Mesothelial cell of epicardium (in vitro differentiated cells): ENCODE measurements around the gene GRPEL2. TPM values are rescaled to one million over a fixed set of nuclear protein-coding genes. Genes with fewer than 3 reads are reported as not detected.

ENCODE experiments used
- DNase-seq, 2 experiments: peaks; one replicate each; pipeline ENCODE4 v3.0.0; 2021; ENCODE audit warnings: low spot score in 2 of 2; ENCODE audit not compliant: unreplicated experiment in 2 of 2
- H3K27ac Mint-ChIP-seq: 2 replicates; pipeline ENCODE4 v1.8.0; 2021; ENCODE audit warnings: mixed read lengths
- H3K27me3 Mint-ChIP-seq: 2 replicates; pipeline ENCODE4 v1.8.0; 2021; ENCODE audit warnings: low read depth, mixed read lengths
- H3K36me3 Mint-ChIP-seq: 2 replicates; pipeline ENCODE4 v1.8.0; 2021; ENCODE audit warnings: mixed read lengths
- H3K4me1 Mint-ChIP-seq: 2 replicates; pipeline ENCODE4 v1.8.0; 2021; ENCODE audit warnings: mixed read lengths
- H3K4me3 Mint-ChIP-seq: 2 replicates; pipeline ENCODE4 v1.8.0; 2021; ENCODE audit warnings: mild to moderate bottlenecking, moderate library complexity, mixed read lengths
- H3K9me3 Mint-ChIP-seq: 2 replicates; pipeline ENCODE4 v1.8.0; 2021; ENCODE audit warnings: mixed read lengths
- CTCF ChIP-seq: fragments of 200-600 bp; sonication (generic); IDR thresholded peaks from one replicate; pipeline ENCODE4 v1.5.0; 2021; ENCODE audit warnings: antibody characterized with exemption; ENCODE audit not compliant: unreplicated experiment
- total RNA-seq: library from RNA; stranded (reverse); gene quantifications from 3 replicates; pipeline ENCODE4 v1.2.1, GENCODE V29; 2021

The GRPEL2 gene
- total RNA-seq, 1 donor from 2014 or later: 15.4 TPM

- DNase-seq: no peak
- Mint-ChIP-seq H3K4me1 (peaks cover 42% of the 10 kb centered on the region), H3K27me3 (no peaks in the 10 kb centered on the region), H3K27ac (no peak overlapping the region), H3K4me3 (no peak overlapping the region), H3K36me3 (no peaks in the 10 kb centered on the region), H3K9me3 (no peaks in the 10 kb centered on the region)
- no peak for TF ChIP-seq CTCF
Observed at GRCh38 chr5:149382517-149383220, 37.4 kb downstream of the GRPEL2 start.

GRCh38 chr5:149383399-149383798 is 38.1 kb downstream of the GRPEL2 start:
- Mint-ChIP-seq H3K9me3 (no peaks in the 10 kb centered on the region), H3K36me3 (no peaks in the 10 kb centered on the region), H3K4me1 (peaks cover 40% of the 10 kb centered on the region), H3K27me3 (no peaks in the 10 kb centered on the region), H3K27ac (no peak overlapping the region), H3K4me3 (no peak overlapping the region)
- DNase-seq: no peak
- no peak for TF ChIP-seq CTCF

GRCh38 chr5:149386166-149386565 is 40.9 kb downstream of the GRPEL2 start:
- Mint-ChIP-seq H3K36me3 (no peaks in the 10 kb centered on the region), H3K9me3 (no peaks in the 10 kb centered on the region), H3K4me1 (peaks cover 33% of the 10 kb centered on the region), H3K4me3 (no peak overlapping the region), H3K27me3 (no peaks in the 10 kb centered on the region), H3K27ac (peak overlapping the region; percentile 85)
- no peak for DNase-seq
- no peak for TF ChIP-seq CTCF

GRCh38 chr5:149387081-149387631 is 41.9 kb downstream of the GRPEL2 start:
- Mint-ChIP-seq H3K4me3 (no peak overlapping the region), H3K4me1 (peaks cover 23% of the 10 kb centered on the region), H3K27ac (peak overlapping the region; percentile 9), H3K9me3 (no peaks in the 10 kb centered on the region), H3K36me3 (no peaks in the 10 kb centered on the region), H3K27me3 (no peaks in the 10 kb centered on the region)
- no peak for DNase-seq
- TF ChIP-seq CTCF: no peak

GRCh38 chr5:149387982-149388381 is 42.7 kb downstream of the GRPEL2 start:
- DNase-seq: no peak
- Mint-ChIP-seq H3K4me1 (peaks cover 22% of the 10 kb centered on the region), H3K9me3 (no peaks in the 10 kb centered on the region), H3K27me3 (no peaks in the 10 kb centered on the region), H3K36me3 (no peaks in the 10 kb centered on the region), H3K27ac (peak overlapping the region; percentile 81), H3K4me3 (no peak overlapping the region)
- TF ChIP-seq CTCF: no peak
